ENCODE results near the gene CEBPE. TPM values are rescaled to one million over a fixed set of nuclear protein-coding genes. Genes with fewer than 3 reads are reported as not detected.

CEBPE gene
- total RNA-seq, 6 experiments from 2014 or later: 0.13 to 0.18 TPM; not detected in 4

- no peak for ATAC-seq
- H3K27me3 ChIP-seq: no peaks in the 10 kb centered on the region
- no peaks in the 10 kb centered on the region for H3K9me3 ChIP-seq
- no peak overlapping the region for H3K27ac ChIP-seq
- no peak for DNase-seq
- H3K4me1 ChIP-seq: peaks cover 0 to 10% (median 5%) of the 10 kb centered on the region in 4 donors
- no peak overlapping the region for H3K4me3 ChIP-seq
- TF ChIP-seq POLR2A (IDR thresholded peaks at IDR 0.05) (no peak), CTCF (IDR thresholded peaks at IDR 0.05) (no peak)
- intact Hi-C loops (cut with DNase I): no loop called here
- H3K36me3 ChIP-seq: peaks cover 6 to 60% (median 29%) of the 10 kb centered on the region in 4 donors
- 58% methylated on average over 4 of the region's 4 CpGs for WGBS (ENCODE audit: insufficient coverage, low coverage, low lambda C conversion rate, missing lambda C conversion rate)
Observed at GRCh38 chr14:23069413-23069806, 49.6 kb downstream of the CEBPE start.

- WGBS (ENCODE audit: insufficient coverage, low coverage, low lambda C conversion rate, missing lambda C conversion rate): 20% methylated on average over 7 of the region's 8 CpGs
- Histone ChIP-seq H3K4me1 (peaks cover 0 to 10% (median 5%) of the 10 kb centered on the region in 4 donors), H3K4me3 (no peak overlapping the region), H3K36me3 (peaks cover 6 to 62% (median 33%) of the 10 kb centered on the region in 4 donors), H3K9me3 (no peaks in the 10 kb centered on the region), H3K27ac (no peak overlapping the region), H3K27me3 (no peaks in the 10 kb centered on the region)
- TF ChIP-seq POLR2A (IDR thresholded peaks at IDR 0.05): no peak
- peak; percentile 96 to 99 (median 98) for TF ChIP-seq CTCF (IDR thresholded peaks at IDR 0.05)
- intact Hi-C loops (cut with DNase I): no loop called here
- DNase-seq (peak in 2 of 3 donors; percentile 57 to 79), ATAC-seq (peak; percentile 80 to 87 (median 83))
Observed at GRCh38 chr14:23068789-23069412, 50.2 kb downstream of the CEBPE start.

- Histone ChIP-seq H3K27ac (no peak overlapping the region), H3K9me3 (no peaks in the 10 kb centered on the region), H3K27me3 (no peaks in the 10 kb centered on the region), H3K4me3 (no peak overlapping the region), H3K4me1 (peaks cover 0 to 10% (median 5%) of the 10 kb centered on the region in 4 donors), H3K36me3 (peaks cover 13 to 62% (median 39%) of the 10 kb centered on the region in 4 donors)
- no peak for TF ChIP-seq POLR2A (IDR thresholded peaks at IDR 0.05)
- no peak for TF ChIP-seq CTCF (IDR thresholded peaks at IDR 0.05)
- ATAC-seq (no peak), DNase-seq (no peak)
- WGBS (ENCODE audit: insufficient coverage, low coverage, low lambda C conversion rate, missing lambda C conversion rate): 70% methylated on average over 9 of the region's 14 CpGs
- intact Hi-C loops (cut with DNase I): no loop called here
Observed at GRCh38 chr14:23067847-23068788, 50.9 kb downstream of the CEBPE start.

Small RNA genes within 50 kb of the gene (small RNA-seq; reads per million reads assigned to genes)
- 0 reads per million in 2 experiments for gene RNU6-1138P

Other genes starting within 250 kb of the CEBPE start
- gene LRP10, start 247.5 kb downstream of the CEBPE start, total RNA-seq: 10 to 100 TPM; 31.0 to 54.5 (median 44.6) TPM
- gene REM2, start 236.0 kb downstream of the CEBPE start, total RNA-seq: under 1 TPM in 2 of 6 experiments, not detected in 4; 0.10 to 0.12 TPM
- gene RBM23, start 200.1 kb downstream of the CEBPE start, total RNA-seq: 10 to 100 TPM; 22.2 to 38.0 (median 34.0) TPM
- 10 to 100 TPM; 22.5 to 32.1 (median 25.7) TPM for gene PRMT5, start 189.9 kb downstream of the CEBPE start, total RNA-seq
- gene HAUS4, start 162.2 kb downstream of the CEBPE start, total RNA-seq: 10 to 100 TPM in 4 of 6 experiments, 1 to 10 TPM in 2; 6.8 to 17.9 (median 12.4) TPM
- 10 to 100 TPM in 5 of 6 experiments, 1 to 10 TPM in 1; 7.8 to 64.6 (median 54.2) TPM for gene AJUBA, start 136.7 kb downstream of the CEBPE start, total RNA-seq
- 1 to 10 TPM; 1.7 to 4.0 (median 3.2) TPM for gene C14orf93, start 109.1 kb downstream of the CEBPE start, total RNA-seq
- gene PSMB5, start 84.4 kb downstream of the CEBPE start, total RNA-seq: 10 to 100 TPM; 51.2 to 93.5 (median 59.1) TPM
- not detected for gene PSMB11, start 77.0 kb downstream of the CEBPE start, total RNA-seq
- under 1 TPM; 0.26 to 0.74 (median 0.54) TPM for gene CDH24, start 61.7 kb downstream of the CEBPE start, total RNA-seq
- 10 to 100 TPM; 40.5 to 66.1 (median 52.9) TPM for gene ACIN1, start 24.1 kb downstream of the CEBPE start, total RNA-seq
- 10 to 100 TPM; 10.7 to 22.6 (median 14.1) TPM for gene C14orf119, start 23.8 kb downstream of the CEBPE start, total RNA-seq
- gene CIROP, start 14.3 kb downstream of the CEBPE start, total RNA-seq: not detected
- 10 to 100 TPM in 1 of 6 experiments, 1 to 10 TPM in 5; 3.2 to 10.1 (median 4.4) TPM for gene SLC7A8, start 64.4 kb upstream of the CEBPE start, total RNA-seq
- under 1 TPM in 1 of 6 experiments, not detected in 5; 0.49 TPM for gene RNF212B, start 118.7 kb upstream of the CEBPE start, total RNA-seq
- 1 to 10 TPM; 3.4 to 8.8 (median 5.3) TPM for gene HOMEZ, start 166.9 kb upstream of the CEBPE start, total RNA-seq
- gene PPP1R3E, start 183.6 kb upstream of the CEBPE start, total RNA-seq: 10 to 100 TPM in 2 of 6 experiments, 1 to 10 TPM in 4; 4.0 to 11.1 (median 8.1) TPM
- gene BCL2L2, start 187.6 kb upstream of the CEBPE start, total RNA-seq: 10 to 100 TPM in 4 of 6 experiments, 1 to 10 TPM in 2; 8.8 to 15.8 (median 12.1) TPM
- 10 to 100 TPM; 23.6 to 95.3 (median 64.6) TPM for gene PABPN1, start 202.2 kb upstream of the CEBPE start, total RNA-seq
- gene SLC22A17, start 233.6 kb upstream of the CEBPE start, total RNA-seq: 1 to 10 TPM; 1.5 to 2.7 (median 2.1) TPM
- under 1 TPM; 0.19 to 0.60 (median 0.39) TPM for gene EFS, start 245.9 kb upstream of the CEBPE start, total RNA-seq

Data from right lobe of liver (tissue), 6 donors.